Colon (tissue), 2 donors: ENCODE data around the gene COLEC12.

Experiments used
- FAIRE-seq: peaks from 2 replicates; lab custom pipeline; 2012; peaks lifted over from hg19 to GRCh38; lab: Jason Lieb, UNC
- donor health status: control.
- donor health status: control.

Gene COLEC12

GRCh38 chr18:360676-361075, 139.8 kb downstream of the COLEC12 start:
- no peak for FAIRE-seq

- no peak for FAIRE-seq
These were observed 143.7 kb downstream of the COLEC12 start for GRCh38 chr18:356778-357177.

DNA sequence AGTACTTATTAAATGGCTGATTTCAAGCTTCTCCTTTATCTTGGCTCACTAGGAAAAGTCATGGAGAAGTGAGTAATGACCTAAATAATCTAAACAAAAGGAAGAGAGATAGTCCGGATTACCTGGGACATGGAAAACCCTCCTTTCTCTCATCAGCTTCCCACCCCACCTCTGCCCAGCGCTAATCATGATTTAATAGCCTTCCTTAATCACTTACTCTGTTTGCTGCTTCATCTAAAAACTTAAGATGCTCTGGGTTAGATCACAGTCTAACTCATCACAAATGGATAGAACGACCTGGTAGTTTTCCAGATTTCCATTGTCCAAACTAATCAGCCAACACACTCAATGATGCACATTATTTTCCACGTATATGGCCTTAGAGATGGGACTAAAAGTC, 144.8 kb downstream of the COLEC12 start:
- FAIRE-seq, result no peak

GRCh38 chr18:354471-354870, 146.0 kb downstream of the COLEC12 start:
- FAIRE-seq, result no peak

DNA sequence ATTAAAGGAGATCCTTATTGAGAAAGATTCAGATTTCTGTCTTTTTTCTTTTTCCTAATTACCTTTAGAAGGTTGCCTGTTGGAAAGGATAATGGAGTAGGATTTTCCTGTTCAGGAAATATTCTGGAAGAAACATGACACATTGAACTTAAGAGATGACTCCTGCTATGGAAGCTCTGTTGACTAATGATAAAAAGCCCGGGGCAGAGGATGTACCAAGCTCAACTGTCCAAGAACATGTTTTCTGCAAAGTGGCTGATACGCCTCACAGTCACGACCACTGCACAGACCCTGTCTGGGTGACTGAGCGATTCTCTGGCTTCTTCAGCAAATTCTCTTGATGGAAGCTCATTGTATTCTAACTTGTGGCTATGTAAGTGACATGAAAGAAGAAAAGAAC, 146.5 kb downstream of the COLEC12 start:
- FAIRE-seq, result no peak

DNA sequence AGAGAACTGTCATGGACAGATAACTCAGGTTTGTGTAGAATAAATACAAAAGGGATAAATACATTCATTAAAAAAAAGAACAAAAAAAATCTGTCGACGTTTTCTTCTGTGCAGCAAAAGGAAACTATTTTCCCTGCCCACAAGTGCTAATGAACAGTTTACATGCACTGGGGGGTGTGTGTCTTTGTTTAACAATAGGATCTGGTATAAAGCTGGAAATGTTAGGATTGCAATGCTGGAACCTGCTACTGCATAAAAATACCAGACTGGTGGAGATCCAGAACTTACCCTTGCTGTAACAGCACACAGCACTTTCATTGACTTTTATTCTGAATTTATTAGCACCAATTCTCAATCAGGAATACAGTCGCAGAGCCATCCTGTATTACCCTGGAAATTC, 148.1 kb downstream of the COLEC12 start:
- no peak for FAIRE-seq

- FAIRE-seq, result no peak
These were observed 149.4 kb downstream of the COLEC12 start for GRCh38 chr18:350953-351572.

DNA sequence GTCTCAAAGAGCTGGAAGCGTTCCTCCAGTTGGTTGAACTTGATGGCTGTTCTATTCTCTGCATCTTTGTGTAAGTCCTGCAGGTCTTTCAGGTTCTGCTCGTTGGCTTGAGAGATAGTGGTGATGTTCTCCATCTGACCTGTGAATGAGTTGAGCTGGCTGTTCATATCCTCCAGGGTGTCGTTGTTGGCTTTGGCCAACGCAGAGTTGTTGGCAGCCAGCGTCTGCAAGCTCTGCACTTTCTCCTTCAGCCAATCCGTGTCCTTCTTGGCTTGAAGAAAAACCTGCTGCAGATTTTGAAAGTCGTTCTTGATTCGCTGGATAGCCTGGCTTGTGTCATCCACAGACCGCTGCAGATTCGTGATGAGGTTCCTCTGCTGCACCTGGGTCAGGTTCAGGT, 153.9 kb downstream of the COLEC12 start:
- no peak for FAIRE-seq

DNA sequence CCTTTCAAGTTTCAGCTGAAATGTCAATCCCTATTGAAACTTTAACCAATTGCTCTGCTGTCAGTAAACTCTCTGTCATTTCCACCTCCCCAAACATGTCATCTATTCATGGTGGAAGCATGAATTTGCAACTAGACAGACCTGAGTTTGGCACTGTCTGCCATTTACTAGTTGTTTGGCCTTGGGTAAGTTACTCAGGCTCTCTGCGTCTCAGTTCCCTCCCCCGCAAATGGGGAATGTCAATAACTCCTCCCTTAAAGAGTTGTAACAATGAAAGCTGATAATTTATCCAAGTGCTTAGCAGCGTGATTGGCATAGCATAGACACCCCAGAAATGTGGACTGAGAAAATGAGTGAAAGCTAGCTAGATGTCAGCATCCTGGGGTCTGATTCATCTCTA, 159.4 kb downstream of the COLEC12 start:
- FAIRE-seq, result no peak

DNA sequence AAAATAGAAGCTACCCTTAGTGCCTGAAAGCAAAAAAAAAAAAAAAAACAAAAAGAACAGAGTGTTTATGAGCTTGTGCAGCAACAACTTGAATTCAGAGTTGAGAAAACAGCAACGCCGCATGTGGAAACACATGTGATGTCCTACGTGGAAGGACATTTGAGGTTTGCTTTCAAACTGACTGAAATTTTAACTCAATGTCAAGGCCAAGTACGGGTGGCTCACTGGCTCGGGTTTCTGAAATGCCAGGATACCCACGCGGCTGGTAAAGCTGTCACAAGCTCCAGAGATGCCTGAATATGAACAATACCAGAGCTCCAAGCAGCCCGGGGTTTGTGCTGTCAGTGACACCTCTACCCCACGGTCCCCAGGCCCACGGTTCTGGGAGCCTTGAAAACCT, 160.5 kb downstream of the COLEC12 start:
- FAIRE-seq, result no peak

GRCh38 chr18:339200-339599, 161.3 kb downstream of the COLEC12 start:
- no peak for FAIRE-seq

GRCh38 chr18:336713-337112, 163.8 kb downstream of the COLEC12 start:
- no peak for FAIRE-seq

DNA sequence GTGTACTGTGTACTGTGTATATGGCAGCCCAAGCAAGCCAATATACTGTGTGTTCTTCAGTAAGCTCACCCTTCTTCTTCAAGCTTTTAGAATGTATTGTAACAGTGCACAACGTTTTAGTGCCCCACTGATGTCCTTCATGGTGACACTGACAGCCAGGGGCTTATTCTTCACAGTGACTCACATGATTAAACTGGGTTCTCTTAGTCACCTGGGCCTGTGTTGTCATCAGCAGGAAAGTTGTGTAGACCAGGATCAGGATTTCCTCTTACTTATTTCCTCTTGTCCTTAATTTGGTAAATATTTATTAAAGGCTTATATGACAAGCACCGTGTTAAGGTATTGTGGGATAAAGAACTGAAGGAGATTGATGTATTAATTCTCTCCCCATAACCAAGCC, 164.8 kb downstream of the COLEC12 start:
- no peak for FAIRE-seq

GRCh38 chr18:334575-335132, 165.8 kb downstream of the COLEC12 start:
- FAIRE-seq, result no peak

- FAIRE-seq, result no peak
These were observed 167.6 kb downstream of the COLEC12 start for GRCh38 chr18:332721-333510.

DNA sequence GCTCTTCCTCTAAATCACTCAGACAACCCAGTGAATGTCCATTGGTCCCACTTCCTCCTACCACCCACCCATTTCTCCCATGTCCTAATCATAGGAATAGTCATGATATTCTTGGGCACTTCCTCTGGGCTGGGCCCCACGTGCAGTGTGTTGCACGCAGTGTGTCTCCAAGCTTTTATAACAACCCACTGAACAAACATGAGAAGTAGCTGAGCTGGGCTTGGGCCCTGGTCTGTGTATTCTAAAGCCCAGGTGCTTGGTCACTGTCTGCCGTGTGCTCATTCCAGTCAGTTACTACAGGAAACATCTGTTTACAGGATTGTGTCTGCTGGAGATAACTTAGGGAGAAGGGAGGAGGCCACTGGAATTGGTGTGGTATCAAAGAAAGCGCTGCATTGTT, 168.5 kb downstream of the COLEC12 start:
- FAIRE-seq, result no peak

DNA sequence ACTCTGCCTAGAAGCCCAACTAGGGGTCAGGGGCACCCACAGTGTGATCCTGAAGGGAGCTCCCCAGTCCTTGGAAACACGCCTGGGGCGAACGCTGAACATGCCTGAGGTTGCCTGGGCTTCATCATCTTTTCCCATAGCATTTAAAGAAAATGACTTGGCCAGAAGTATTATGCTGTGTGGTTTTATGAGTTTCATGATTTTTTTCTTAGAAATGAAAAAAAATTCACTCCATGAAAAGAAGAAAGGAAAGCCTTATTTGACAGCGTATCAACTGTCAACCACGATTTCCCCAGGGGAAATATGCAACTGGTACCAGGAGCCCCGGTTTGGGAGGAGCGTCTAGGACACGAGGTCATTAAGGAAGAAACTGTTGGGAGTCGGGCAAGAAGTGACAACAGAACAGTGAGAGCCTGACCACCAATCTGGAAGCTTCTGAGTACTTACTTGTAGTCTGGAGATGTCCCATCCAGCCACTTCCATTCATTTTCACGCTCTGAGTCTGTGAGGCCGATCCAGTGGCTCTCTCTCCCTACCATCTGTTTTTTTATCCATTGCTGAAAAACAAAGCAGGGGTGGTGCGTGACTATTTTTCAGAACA, 169.2 kb downstream of the COLEC12 start:
- no peak for FAIRE-seq

- no peak for FAIRE-seq
These were observed 171.6 kb downstream of the COLEC12 start for GRCh38 chr18:328928-329327.

DNA sequence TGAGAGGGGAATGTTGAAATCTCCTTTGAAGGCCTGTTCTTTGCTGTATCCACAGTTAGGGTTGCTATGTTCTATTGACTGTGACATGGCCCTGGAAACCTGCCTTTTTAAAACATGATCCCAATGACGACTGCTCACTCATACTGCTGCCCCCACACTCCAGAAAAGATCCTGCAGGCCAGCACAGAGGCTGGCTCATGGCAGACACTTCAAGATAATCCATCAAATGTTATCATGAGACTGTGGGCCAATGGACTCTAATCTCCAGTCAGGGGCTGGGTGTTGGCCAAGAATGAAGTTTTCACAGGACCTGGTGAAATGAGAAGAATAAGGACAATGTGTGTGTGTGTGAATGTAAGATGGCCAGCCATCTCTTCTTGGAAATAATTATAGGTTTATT, 173.7 kb downstream of the COLEC12 start:
- no peak for FAIRE-seq

DNA sequence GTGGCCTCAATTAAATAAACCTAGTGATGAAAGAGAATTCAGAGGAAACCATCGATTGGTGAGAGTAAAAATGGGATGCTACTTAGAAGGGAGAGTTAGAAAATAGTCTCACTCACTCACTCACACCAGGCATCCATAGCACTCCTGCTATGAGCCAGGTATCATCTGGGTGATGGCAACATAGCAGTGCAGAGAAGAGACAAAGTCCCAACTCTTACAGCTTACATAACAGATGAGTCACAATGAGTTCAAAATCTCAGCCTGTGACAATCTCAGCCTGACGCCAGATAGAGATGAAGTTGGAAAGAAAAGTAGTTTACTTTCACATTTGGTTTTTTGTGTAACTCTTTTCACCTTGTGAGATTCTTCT, 177.3 kb downstream of the COLEC12 start:
- FAIRE-seq, result no peak

DNA sequence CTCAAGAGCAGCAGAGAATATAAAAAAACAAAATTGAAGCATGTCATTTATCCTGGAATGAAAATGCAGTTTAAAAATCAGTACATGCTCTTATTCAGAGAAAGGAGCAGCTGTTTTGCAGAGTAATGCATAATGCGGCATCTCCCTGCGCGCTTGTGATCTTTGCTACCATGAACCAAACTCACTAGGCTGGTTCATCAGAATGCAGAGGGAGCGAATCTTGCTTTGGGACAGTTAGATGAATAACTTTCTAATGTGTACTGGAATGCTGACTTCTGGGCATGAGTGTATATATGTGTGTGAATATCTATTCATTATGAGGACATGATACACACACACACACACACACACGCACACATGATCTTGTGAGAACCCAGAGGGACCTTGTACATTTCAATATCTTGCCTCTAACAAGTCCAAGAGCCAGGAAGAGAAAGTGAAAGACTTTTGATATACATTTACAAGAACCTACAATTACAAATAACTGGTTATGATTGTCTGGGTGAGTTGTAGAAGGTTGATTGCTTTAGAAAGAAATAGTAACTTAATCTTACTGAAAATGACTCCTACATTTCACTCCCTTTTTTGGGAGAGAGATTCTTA, 178.5 kb downstream of the COLEC12 start:
- no peak for FAIRE-seq

- FAIRE-seq, result no peak
These were observed 180.3 kb downstream of the COLEC12 start for GRCh38 chr18:320155-320554.

DNA sequence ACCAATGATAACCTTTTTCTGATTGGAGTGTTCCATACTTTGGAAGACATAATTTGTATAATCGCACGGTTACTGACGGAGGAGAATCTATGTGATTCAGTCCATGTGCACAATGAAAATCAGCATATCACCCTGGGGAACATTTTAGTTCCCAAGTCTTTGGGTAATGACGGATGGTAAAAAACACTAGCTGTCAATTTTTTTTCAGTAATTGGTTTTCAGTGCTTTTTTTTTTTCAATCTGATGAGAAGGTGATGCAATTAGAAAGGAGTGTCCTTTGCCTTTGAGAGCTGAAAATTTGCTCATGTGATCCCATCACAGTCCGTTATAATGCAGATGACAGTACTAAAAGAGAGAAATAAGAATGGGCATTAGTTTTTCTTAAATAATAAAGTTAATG, 180.8 kb downstream of the COLEC12 start:
- no peak for FAIRE-seq
